Stomach (tissue), 4 donors: ENCODE measurements around the gene CXCL14.

Source experiments
- POLR2A ChIP-seq, 4 donors: fragments of 450-650 bp; IDR thresholded peaks; one replicate each; pipeline ENCODE4 v1.6.1; 2016; ENCODE audit warnings: antibody characterized with exemption in 4 of 4, control low read depth in 2 of 4, mild to moderate bottlenecking in 1 of 4, moderate library complexity in 1 of 4
- POLR2AphosphoS5 ChIP-seq, 3 donors: sonication (generic); formaldehyde crosslinking; IDR thresholded peaks; one replicate each; pipeline ENCODE4 v1.6.1; 2016; ENCODE audit warnings: antibody characterized with exemption in 3 of 3
- TF ChIP-seq, protein P1 (sequence below), 7 experiments: fragments of 450-650 bp in 4 of 7; fragments of 200-600 bp in 3 of 7; sonication (generic) in 3 of 7; IDR thresholded peaks; one replicate each; pipeline ENCODE4 v1.5.1; 2016 to 2019; ENCODE audit warnings: antibody characterized with exemption in 7 of 7, control low read depth in 2 of 7, mild to moderate bottlenecking in 1 of 7

GRCh38 chr5:135556620-135557019 lies 22.2 kb downstream of the CXCL14 start:
- TF ChIP-seq, protein P1, sequence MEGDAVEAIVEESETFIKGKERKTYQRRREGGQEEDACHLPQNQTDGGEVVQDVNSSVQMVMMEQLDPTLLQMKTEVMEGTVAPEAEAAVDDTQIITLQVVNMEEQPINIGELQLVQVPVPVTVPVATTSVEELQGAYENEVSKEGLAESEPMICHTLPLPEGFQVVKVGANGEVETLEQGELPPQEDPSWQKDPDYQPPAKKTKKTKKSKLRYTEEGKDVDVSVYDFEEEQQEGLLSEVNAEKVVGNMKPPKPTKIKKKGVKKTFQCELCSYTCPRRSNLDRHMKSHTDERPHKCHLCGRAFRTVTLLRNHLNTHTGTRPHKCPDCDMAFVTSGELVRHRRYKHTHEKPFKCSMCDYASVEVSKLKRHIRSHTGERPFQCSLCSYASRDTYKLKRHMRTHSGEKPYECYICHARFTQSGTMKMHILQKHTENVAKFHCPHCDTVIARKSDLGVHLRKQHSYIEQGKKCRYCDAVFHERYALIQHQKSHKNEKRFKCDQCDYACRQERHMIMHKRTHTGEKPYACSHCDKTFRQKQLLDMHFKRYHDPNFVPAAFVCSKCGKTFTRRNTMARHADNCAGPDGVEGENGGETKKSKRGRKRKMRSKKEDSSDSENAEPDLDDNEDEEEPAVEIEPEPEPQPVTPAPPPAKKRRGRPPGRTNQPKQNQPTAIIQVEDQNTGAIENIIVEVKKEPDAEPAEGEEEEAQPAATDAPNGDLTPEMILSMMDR (IDR thresholded peaks at IDR 0.05): no peak
- TF ChIP-seq POLR2AphosphoS5 (IDR thresholded peaks at IDR 0.05): no peak
- TF ChIP-seq POLR2A (IDR thresholded peaks at IDR 0.05): no peak
